OCI-LY1 (cell line): Measurements from ENCODE around the gene TMEM132C.

ENCODE experiments used
- H2AFZ ChIP-seq: fragments of 200-600 bp; sonication (generic), shearing (Covaris generic); 2 replicates; pipeline ENCODE4 v1.6.0; 2014; ENCODE audit warnings: antibody characterized with exemption, mild to moderate bottlenecking, low read length
- H3F3A ChIP-seq: fragments of 200-600 bp; sonication (generic), shearing (Covaris generic); 2 replicates; pipeline ENCODE4 v1.6.0; 2014; ENCODE audit warnings: mild to moderate bottlenecking, antibody characterized with exemption, low read length, moderate library complexity; ENCODE audit not compliant: insufficient read depth
- H3K27ac ChIP-seq: fragments of 200-600 bp; sonication (generic); 2 replicates; pipeline ENCODE4 v1.5.1; 2014; ENCODE audit warnings: low read length, mixed run types, mild to moderate bottlenecking, low read depth; ENCODE audit not compliant: poor library complexity, severe bottlenecking
- H3K27me3 ChIP-seq: fragments of 200-600 bp; sonication (generic); 2 replicates; pipeline ENCODE4 v1.6.0; 2014; ENCODE audit warnings: antibody characterized with exemption, mild to moderate bottlenecking, low read length, moderate library complexity; ENCODE audit not compliant: insufficient read depth
- H3K36me3 ChIP-seq: fragments of 200-600 bp; sonication (generic); 2 replicates; pipeline ENCODE4 v1.6.1; 2014; ENCODE audit warnings: mild to moderate bottlenecking, antibody characterized with exemption, low read length, moderate library complexity, mixed read lengths; ENCODE audit not compliant: insufficient read depth
- H3K4me1 ChIP-seq: fragments of 200-600 bp; sonication (generic); 2 replicates; pipeline ENCODE4 v1.5.1; 2014; ENCODE audit warnings: mild to moderate bottlenecking, low read length, moderate library complexity; ENCODE audit not compliant: insufficient read depth, severe bottlenecking
- H3K4me2 ChIP-seq: fragments of 200-600 bp; sonication (generic), shearing (Covaris generic); 2 replicates; pipeline ENCODE4 v1.6.1; 2014; ENCODE audit warnings: low read length
- H3K4me3 ChIP-seq: fragments of 200-600 bp; sonication (generic); 2 replicates; pipeline ENCODE4 v1.5.1; 2014; ENCODE audit warnings: low read length, low read depth, mild to moderate bottlenecking, mixed read lengths; ENCODE audit not compliant: poor library complexity, severe bottlenecking
- H3K79me2 ChIP-seq: fragments of 200-600 bp; shearing (Covaris generic); 2 replicates; pipeline ENCODE4 v1.6.1; 2016; ENCODE audit warnings: mixed run types, low read length, mixed read lengths; ENCODE audit not compliant: insufficient read depth
- H3K9ac ChIP-seq: fragments of 200-600 bp; sonication (generic), shearing (Covaris generic); 2 replicates; pipeline ENCODE4 v1.6.1; 2014; ENCODE audit warnings: mild to moderate bottlenecking, low read length, mixed read lengths
- H3K9me2 ChIP-seq: fragments of 200-600 bp; sonication (generic), shearing (Covaris generic); 2 replicates; pipeline ENCODE4 v1.6.1; 2014; ENCODE audit warnings: low read depth, mild to moderate bottlenecking, low read length, mixed read lengths
- H3K9me3 ChIP-seq: fragments of 200-600 bp; shearing (Covaris generic); 2 replicates; pipeline ENCODE4 v1.6.1; 2014; ENCODE audit warnings: low read length, mixed read lengths
- H4K20me1 ChIP-seq: fragments of 200-600 bp; sonication (generic), shearing (Covaris generic); 2 replicates; pipeline ENCODE4 v1.6.0; 2016; ENCODE audit warnings: mild to moderate bottlenecking, low read length; ENCODE audit not compliant: insufficient read depth
- EZH2 ChIP-seq: fragments of 200-600 bp; sonication (generic), shearing (Covaris generic); IDR thresholded peaks from 2 replicates; pipeline ENCODE4 v1.8.0; 2017; ENCODE audit warnings: borderline replicate concordance, mixed run types, mild to moderate bottlenecking, antibody characterized with exemption, low read length, moderate library complexity, mixed read lengths
- TF ChIP-seq, protein P1 (sequence below): fragments of 200-600 bp; sonication (generic), shearing (Covaris generic); IDR thresholded peaks from 2 replicates; pipeline ENCODE4 v1.5.1; 2017; ENCODE audit warnings: mild to moderate bottlenecking, antibody characterized with exemption, low read length, moderate library complexity, mixed read lengths

The TMEM132C gene

DNA sequence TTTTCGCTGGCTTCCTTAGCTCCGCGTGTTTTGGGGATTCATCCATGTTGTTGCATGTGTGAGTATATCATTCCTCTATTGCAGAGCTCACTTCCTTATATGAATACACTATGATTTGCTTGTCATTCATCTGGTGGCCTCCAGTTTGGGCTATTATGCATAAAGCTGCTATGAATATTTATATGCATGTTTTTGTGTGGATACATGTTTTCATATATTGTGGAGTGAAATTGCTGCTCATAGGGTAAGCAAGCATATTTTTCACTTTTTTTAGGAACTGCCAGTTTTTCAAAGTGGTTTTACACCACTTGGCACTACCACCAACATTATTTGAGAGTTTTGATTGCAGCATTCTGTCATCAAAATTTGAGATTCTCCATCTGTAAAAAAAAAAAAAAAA is 190.0 kb downstream of the TMEM132C start:
- Histone ChIP-seq H3K27me3 (no peaks in the 10 kb centered on the region), H3K27ac (no peak overlapping the region), H2AFZ (no peak overlapping the region), H3F3A (no peaks in the 10 kb centered on the region), H3K4me3 (no peak overlapping the region), H3K4me2 (no peak overlapping the region), H3K4me1 (no peaks in the 10 kb centered on the region), H3K9ac (no peak overlapping the region), H3K36me3 (no peaks in the 10 kb centered on the region), H3K9me2 (no peaks in the 10 kb centered on the region), H3K9me3 (no peaks in the 10 kb centered on the region), H4K20me1 (no peaks in the 10 kb centered on the region), H3K79me2 (no peaks in the 10 kb centered on the region)
- TF ChIP-seq, protein P1, sequence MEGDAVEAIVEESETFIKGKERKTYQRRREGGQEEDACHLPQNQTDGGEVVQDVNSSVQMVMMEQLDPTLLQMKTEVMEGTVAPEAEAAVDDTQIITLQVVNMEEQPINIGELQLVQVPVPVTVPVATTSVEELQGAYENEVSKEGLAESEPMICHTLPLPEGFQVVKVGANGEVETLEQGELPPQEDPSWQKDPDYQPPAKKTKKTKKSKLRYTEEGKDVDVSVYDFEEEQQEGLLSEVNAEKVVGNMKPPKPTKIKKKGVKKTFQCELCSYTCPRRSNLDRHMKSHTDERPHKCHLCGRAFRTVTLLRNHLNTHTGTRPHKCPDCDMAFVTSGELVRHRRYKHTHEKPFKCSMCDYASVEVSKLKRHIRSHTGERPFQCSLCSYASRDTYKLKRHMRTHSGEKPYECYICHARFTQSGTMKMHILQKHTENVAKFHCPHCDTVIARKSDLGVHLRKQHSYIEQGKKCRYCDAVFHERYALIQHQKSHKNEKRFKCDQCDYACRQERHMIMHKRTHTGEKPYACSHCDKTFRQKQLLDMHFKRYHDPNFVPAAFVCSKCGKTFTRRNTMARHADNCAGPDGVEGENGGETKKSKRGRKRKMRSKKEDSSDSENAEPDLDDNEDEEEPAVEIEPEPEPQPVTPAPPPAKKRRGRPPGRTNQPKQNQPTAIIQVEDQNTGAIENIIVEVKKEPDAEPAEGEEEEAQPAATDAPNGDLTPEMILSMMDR = no peak
- no peak for TF ChIP-seq EZH2

DNA sequence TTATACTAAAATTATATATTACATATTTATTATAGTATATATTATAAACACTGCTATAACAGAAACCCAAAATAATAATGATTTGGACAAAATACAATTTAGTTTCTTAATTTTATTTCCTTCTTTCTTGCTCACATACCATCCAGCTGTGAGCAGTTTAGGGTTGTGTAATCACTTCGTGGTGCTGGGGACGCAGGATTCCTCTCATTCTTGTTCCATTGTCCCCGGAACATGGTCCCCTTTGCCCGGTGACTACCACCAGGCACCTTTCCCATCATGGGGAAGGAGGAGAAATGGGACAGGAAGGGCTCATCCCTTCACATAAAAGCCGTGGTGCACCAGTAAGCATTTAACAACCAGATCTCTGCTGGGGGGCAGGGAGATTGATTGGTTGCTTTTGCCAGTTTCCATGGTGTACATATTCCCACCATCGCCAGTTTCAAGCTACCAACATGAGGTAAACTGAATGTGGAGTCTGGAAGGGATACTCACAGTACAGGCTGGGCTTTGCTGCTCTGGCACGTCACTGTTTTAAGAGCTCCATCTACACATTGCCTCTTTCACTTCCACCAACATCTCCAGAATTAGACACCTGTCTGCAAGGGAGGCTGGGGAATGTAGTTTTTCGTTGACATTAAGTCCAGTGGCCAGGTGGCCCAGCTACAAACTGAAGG is 191.5 kb downstream of the TMEM132C start:
- H3K27me3 ChIP-seq = no peaks in the 10 kb centered on the region
- no peak overlapping the region for H3K4me2 ChIP-seq
- no peak overlapping the region for H3K4me3 ChIP-seq

DNA sequence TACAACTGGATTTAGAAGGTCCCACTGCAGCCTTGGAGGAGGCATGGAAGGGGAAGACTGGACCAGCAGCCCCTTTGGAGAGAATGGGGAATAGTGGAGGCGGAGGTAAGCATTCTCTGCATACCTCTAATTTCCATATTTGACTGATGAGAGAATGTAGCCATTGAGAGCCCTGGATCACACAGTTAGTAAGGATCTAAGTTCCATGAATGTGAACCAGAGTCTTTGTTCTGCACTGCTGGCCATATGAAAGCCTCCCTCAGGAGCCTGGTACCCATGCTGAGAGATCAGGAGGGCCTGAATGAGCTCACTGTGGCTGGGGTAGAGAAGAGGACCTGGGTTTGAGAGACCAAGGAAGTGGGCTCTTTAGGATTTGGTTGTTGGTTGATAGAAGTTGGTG is 192.1 kb downstream of the TMEM132C start:
- no peak overlapping the region for H2AFZ ChIP-seq
- H3K4me1 ChIP-seq = no peaks in the 10 kb centered on the region
- H3K9me3 ChIP-seq = no peaks in the 10 kb centered on the region
- TF ChIP-seq EZH2 = no peak
- TF ChIP-seq, protein P1 = no peak
- H3K9me2 ChIP-seq = no peaks in the 10 kb centered on the region
- no peak overlapping the region for H3K4me2 ChIP-seq
- no peak overlapping the region for H3K9ac ChIP-seq
- H3F3A ChIP-seq = no peaks in the 10 kb centered on the region
- no peaks in the 10 kb centered on the region for H3K79me2 ChIP-seq
- no peaks in the 10 kb centered on the region for H3K27me3 ChIP-seq
- H3K27ac ChIP-seq = no peak overlapping the region
- H4K20me1 ChIP-seq = no peaks in the 10 kb centered on the region
- no peak overlapping the region for H3K4me3 ChIP-seq
- H3K36me3 ChIP-seq = no peaks in the 10 kb centered on the region

More for the DNA sequence above, 191.5 kb downstream of the TMEM132C start:
- H2AFZ ChIP-seq = no peak overlapping the region
- no peaks in the 10 kb centered on the region for H4K20me1 ChIP-seq
- no peaks in the 10 kb centered on the region for H3K36me3 ChIP-seq
- H3K27ac ChIP-seq = no peak overlapping the region
- H3K79me2 ChIP-seq = no peaks in the 10 kb centered on the region
- H3K9me3 ChIP-seq = no peaks in the 10 kb centered on the region
- no peaks in the 10 kb centered on the region for H3K9me2 ChIP-seq
- H3K9ac ChIP-seq = no peak overlapping the region
- TF ChIP-seq, protein P1 = no peak
- no peaks in the 10 kb centered on the region for H3F3A ChIP-seq
- no peaks in the 10 kb centered on the region for H3K4me1 ChIP-seq
